Thyroid gland (tissue), 4 donors: ENCODE results near the gene SLC25A6.

Source experiments
- POLR2A ChIP-seq, 2 donors: fragments of 450-650 bp; IDR thresholded peaks; one replicate each; pipeline ENCODE4 v1.6.1; 2017; ENCODE audit warnings: antibody characterized with exemption in 2 of 2, mild to moderate bottlenecking in 2 of 2, moderate library complexity in 1 of 2
- TF ChIP-seq, protein P1 (sequence below), 6 experiments: fragments of 200-600 bp in 3 of 6; fragments of 450-650 bp in 3 of 6; sonication (generic) in 3 of 6; IDR thresholded peaks; one replicate each; pipeline ENCODE4 v1.5.1; 2016 to 2019; ENCODE audit warnings: antibody characterized with exemption in 6 of 6, mild to moderate bottlenecking in 2 of 6, inconsistent platforms in 1 of 6, moderate library complexity in 1 of 6

DNA sequence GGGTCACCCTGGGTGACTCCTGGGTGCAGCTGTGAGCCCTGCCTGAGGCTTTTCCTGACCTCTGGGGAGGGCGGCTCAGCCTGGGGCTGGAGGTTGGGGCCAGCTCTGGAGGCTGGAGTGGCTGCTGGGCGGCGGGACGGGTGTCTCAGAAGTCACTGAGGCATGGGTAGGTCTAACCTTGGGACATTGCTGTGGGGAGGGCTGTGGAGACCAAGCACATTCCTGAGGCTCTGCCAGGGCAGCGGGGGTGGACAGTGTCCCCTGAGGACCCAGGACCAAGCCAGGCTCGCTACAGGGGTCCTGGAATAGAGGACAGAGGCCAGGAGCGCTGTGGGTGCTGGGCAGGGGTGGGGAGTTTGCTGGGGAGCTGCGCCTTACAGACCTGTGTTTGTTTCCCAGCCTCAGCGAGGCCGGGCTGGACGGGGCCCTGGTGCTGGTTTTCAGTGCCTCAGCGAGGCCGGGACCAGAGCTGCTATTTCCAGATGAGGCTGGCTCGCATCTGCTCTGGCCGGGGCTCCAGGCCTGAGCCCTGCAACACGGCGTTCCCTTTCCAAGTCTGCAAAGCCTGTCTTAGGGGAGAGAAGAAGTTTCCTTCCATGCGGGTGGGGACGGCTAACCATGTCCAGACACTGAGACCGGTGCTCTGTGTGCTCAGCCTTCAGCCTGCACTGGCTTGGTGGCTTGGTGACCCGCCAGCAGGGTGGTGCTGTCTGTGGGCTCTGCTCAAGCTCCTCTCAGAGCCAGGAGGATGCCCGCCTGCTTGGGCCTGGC lies 3.0 kb upstream of the SLC25A6 start:
- TF ChIP-seq, protein P1, sequence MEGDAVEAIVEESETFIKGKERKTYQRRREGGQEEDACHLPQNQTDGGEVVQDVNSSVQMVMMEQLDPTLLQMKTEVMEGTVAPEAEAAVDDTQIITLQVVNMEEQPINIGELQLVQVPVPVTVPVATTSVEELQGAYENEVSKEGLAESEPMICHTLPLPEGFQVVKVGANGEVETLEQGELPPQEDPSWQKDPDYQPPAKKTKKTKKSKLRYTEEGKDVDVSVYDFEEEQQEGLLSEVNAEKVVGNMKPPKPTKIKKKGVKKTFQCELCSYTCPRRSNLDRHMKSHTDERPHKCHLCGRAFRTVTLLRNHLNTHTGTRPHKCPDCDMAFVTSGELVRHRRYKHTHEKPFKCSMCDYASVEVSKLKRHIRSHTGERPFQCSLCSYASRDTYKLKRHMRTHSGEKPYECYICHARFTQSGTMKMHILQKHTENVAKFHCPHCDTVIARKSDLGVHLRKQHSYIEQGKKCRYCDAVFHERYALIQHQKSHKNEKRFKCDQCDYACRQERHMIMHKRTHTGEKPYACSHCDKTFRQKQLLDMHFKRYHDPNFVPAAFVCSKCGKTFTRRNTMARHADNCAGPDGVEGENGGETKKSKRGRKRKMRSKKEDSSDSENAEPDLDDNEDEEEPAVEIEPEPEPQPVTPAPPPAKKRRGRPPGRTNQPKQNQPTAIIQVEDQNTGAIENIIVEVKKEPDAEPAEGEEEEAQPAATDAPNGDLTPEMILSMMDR (IDR thresholded peaks at IDR 0.05), result no peak
- TF ChIP-seq POLR2A (IDR thresholded peaks at IDR 0.05), result no peak
